ENCODE data around the gene ADRA2C.
"Not testable (repeated sequence)": the region's sequence is repeated elsewhere in the genome, so short reads cannot be mapped to it uniquely, and the experiment has no call there.

The ADRA2C gene

DNA sequence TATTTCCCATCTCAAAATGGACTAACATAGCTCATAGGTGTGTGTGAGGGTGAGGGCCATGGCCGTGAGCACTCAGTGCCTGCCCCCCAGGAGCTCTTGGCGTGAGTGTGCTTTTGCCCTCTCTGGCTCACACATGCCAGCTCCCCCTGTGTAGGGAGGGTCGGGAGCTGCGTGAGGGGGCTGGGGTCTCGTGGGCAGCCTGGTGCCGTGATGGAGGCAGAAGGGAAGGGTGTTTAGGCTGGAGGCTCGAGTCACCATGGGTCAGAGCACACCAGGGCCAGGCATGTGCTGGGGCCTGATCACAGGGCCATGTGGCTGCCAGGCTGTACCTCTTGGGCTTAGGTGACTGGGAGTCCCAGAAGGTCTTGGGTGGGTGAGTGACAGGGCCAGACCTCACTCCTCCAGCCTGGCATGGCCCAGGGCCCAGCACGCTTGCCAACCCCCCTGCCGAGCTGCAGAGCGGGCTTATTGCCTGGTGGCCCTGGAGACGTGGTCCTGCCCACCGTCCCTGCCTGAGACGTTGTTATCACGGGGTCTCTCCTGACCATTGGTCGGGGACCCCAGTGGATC, 44.0 kb downstream of the ADRA2C start:
- in situ Hi-C loops (cut with HindIII; ENCODE audit: low sequenced_read_pairs) = no loop called here

DNA sequence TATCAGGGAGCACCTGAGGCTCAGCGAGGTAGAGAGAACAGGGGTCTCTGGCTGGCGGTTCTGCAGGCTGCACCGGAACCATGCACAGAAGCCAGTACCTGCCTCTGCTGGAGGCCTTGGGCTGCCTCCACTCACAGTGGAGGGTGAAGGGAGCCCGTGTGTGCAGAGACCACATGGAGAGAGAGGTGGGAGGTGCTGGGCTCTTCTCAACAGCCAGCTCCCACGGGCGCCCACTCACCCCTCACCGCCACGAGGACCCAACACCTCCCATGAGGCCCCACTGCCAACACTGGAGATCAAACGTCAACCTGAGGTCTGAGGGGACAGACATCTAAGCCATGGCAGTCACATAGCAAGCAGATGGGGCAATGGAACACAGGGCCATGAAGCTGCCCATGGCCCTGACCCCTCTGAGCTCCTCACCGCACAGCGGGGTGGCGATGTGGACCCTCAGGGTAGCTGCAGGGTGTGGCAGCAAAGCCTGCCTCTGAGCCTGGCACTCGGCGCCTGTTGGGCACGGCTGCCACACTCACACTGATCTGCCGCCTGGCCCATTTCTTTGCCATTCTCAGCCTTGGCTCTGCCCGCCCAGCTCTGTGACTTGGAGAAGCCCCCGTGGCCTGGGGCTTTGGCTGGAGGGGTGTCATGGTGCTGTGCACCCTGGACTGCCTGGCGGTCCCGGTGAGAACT, 44.8 kb downstream of the ADRA2C start:
- in situ Hi-C loops (cut with HindIII; ENCODE audit: low sequenced_read_pairs) = no loop called here

DNA sequence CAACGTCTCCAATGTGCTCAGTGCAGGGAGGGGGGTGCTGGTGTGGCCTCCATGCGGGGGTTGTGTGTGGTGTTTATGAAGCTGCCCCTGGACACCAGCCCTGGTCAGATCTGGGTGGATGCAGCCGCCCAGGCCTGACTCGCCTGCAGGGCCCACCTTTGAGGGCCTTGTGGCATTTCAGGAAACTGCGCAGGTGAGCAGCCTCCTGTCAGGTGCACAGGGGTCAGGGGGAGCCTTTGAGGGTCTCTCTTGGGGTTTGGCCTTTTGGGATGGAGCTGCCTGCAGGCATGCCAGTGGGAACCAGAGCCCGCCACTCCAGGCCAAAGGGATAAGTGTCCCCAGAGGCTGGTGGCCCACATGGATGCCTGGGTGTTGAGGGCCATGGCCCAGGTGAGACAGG, 45.4 kb downstream of the ADRA2C start:
- in situ Hi-C loops (cut with HindIII; ENCODE audit: low sequenced_read_pairs) = no loop called here

DNA sequence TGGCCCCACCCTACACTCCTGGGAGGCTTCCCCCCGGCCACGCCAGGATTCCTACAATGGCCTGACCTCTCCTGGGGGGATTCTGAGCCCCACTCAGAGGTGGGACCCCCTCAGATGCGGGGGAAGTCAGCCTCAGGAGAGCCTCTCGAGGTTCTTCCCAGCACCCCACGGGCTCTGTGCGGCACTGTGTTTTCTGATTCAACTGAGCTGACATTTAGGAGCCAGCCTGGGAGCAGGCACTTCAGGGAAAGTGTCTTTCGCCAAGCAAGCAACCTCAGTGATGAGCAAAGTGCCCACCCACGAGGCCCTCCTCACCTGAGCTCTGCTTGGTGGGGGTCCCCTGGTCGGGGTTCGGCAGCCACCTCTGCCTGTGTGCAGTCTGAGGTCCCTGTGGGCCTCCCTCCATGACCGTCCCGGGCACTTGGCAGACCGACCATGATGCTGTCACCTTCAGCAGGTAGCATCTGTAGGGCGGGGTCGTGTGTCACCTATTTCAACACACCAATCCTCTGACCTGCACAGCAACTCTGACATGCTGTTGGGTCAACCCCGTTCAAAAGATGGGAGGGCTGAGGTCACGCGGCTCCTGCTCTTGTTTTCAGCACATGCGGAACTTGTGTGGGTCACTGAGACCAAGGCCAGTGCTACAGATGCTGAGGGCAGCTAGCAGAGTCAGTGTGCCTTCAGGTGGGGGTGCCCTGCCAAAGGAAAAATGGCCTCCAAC, 46.2 kb downstream of the ADRA2C start:
- in situ Hi-C loops (cut with HindIII; ENCODE audit: low sequenced_read_pairs) = no loop called here

DNA sequence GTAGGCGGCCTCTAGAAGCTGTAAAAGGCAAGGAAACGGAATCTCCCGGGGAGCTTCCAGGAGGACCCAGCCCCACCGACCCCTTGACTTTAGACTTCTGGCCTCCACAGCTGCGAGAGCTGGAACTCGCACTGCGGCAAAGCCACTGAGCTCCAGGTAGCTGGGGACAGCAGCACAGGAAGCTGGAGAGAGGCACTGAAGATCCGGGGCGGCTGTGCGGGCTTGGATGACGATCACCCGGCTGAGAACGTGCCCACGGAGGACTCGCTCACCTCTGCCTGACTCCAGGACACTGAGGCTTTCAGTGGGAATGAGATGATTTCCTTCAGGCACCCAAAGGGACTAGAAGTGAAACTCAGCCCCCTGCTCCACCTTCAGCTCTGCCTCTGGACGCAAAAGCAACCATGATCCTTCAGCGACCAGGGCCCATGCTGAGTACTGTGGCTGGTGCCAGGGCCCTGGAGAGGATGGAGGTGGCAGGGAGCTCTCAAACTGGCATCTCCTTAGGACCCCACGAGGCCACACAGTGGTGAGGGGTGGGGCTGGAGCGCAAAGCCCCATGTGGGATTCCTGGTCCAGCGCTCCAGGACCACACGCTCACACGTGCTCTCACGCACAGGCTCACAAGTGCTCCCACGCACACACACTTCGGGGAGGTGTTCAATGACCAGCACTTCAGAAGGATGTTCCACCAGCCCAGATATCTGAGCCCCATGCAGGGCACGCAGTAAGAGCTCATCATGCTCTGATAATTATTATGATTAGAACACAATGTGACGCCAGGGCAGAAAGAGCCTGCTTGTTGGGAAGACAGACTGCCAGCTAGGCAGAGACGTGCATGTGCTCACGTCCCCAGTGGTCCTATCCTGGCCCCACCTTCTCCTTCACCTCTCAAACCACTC, 47.2 kb downstream of the ADRA2C start:
- in situ Hi-C loops (cut with HindIII; ENCODE audit: low sequenced_read_pairs) = no loop called here

DNA sequence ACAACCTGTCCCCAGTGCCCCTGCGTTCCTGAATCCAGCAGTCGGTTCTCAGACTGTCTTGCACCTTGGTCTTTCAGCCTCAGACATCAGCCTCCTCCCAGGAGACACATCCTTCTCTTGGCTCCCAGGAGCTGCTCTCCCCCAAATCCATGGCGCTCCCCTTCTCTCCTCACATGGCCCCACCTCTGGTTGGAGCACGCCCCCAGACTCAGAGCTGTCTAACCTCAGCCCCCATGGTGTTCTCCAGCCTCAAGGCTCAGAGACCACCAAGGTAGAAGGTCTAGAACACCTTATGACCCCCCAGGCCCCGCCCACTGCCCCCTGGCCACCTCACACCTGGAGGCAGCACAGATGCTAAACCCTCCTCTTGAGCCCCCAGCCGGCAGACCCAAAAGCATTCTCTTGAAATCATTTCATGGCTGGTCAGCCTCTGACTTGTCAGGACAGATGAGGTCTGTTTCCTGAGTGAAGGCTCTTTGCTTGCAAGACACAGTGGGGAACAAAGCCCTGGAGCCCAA, 47.9 kb downstream of the ADRA2C start:
- in situ Hi-C loops (cut with HindIII; ENCODE audit: low sequenced_read_pairs) = no loop called here

DNA sequence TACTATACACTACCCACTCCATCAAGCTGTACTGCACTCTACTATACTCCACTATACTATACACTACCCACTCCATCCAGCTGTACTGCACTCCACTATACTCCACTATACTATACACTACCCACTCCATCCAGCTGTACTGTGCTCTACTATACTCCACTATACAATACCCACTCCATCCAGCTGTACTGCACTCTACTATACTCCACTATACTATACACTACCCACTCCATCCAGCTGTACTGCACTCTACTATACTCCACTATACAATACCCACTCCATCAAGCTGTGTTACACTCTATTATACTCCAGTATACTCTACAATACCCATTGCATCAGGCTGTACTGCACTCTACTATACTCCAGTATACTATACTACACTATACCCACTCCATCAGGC, 48.7 kb downstream of the ADRA2C start:
- in situ Hi-C loops (cut with HindIII; ENCODE audit: low sequenced_read_pairs) = not testable (repeated sequence)

DNA sequence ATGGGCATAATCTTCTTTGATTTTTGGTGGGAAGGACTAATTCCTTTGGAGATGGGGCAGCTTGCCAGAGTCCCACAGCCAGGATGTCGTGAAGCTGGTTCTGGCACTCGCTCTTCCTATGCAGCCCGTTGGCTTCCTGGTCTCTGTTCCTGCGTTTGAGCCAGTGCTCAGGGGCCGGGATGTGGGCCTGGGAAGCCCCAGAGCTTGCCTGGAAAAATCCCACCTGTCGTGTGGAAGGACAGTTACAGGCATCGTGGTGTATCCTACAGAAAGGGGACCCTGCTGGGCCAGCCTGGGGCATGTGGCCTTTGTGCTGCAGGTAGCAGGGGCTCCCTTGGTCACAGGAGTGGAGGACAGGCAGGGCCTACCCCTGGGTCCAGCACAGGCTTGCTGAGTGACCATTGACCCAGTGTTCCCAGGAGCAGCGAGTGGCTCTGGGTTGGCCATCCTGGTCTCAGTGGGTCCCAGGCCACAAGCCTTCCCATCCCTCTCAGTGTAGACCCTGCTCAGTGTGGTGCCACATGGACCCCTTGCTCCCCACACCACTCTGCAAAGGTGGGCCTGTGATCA, 50.2 kb downstream of the ADRA2C start:
- in situ Hi-C loops (cut with HindIII; ENCODE audit: low sequenced_read_pairs) = no loop called here

DNA sequence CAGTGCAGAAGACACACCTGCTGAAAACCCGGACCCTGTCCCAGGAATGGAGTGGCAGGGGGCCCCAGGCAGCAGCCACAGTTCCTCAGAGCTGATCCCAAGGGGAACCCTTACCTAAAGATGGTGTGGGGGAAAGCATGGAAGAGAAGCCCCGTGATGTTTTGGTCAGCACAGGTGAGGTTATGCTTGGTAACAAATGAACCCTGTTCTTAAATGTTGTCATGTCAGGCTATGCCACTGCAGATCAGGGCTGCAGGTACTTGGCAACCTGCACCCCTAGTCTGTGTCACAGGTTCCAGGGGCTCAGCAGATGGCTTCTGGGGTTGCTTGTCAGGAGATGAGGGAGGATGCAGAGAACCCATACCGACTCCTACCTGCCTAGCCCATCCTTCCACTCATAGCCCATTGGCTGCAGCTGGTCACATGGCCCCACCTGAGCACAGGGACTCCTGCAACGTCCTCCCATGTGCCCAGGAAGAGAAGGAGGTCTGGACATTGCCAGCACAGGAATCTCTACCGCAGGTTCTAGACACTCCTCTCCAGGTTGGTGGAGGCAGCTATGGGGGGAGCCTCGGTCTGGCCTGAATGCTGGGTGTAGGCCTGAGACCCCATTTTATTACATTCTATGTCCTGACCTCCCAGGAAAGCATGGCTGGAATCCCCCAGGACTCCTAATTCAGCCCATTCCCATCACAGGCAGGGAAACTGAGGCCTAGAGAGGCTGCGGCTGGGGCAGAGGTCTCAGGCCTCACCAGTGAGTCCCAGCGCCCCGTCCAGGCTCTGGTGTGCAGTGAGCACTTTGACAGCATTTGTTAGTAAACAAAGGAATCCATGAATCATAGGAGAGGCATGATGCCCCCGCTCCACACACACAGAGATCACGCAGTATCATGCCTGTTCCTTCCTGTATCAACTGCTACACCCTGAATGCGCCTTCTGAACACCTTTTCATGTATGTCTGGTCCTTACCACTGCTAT, 51.1 kb downstream of the ADRA2C start:
- in situ Hi-C loops (cut with HindIII; ENCODE audit: low sequenced_read_pairs) = no loop called here
